ENCODE data around the gene HFE. TPM values are rescaled to one million over a fixed set of nuclear protein-coding genes. Genes with fewer than 3 reads are reported as not detected.
A peak's percentile ranks its signal among the peaks of the same experiment; 100 is the strongest.

The HFE gene
- total and polyA plus RNA-seq, 2 of the 13 experiments (the other 11 are each of a cell fraction or from before 2014, with no cell fraction given): 3.7 to 6.3 TPM

GRCh38 chr6:26104457-26105108, 17.4 kb downstream of the HFE start (continued):
- no peak for TF ChIP-seq PCBP2 (optimal IDR thresholded peaks at IDR 0.05; ENCODE audit: low read depth, low read length, poor library complexity, severe bottlenecking)
- peak; percentile 60 for TF ChIP-seq ZNF407 (CRISPR knock-in tag; IDR thresholded peaks at IDR 0.05; ENCODE audit: not compliant biosample characterization)
- no peak for TF ChIP-seq IKZF1 (IDR thresholded peaks at IDR 0.05)
- no peak for TF ChIP-seq FOXP1 (IDR thresholded peaks at IDR 0.05)
- peak; percentile 69 for TF ChIP-seq FOXP1 (CRISPR knock-in tag; IDR thresholded peaks at IDR 0.05)
- TF ChIP-seq ZFP36 (IDR thresholded peaks at IDR 0.05; ENCODE audit: borderline replicate concordance, low read depth, low read length, partially characterized antibody): peak; percentile 22
- TF ChIP-seq, protein P1, sequence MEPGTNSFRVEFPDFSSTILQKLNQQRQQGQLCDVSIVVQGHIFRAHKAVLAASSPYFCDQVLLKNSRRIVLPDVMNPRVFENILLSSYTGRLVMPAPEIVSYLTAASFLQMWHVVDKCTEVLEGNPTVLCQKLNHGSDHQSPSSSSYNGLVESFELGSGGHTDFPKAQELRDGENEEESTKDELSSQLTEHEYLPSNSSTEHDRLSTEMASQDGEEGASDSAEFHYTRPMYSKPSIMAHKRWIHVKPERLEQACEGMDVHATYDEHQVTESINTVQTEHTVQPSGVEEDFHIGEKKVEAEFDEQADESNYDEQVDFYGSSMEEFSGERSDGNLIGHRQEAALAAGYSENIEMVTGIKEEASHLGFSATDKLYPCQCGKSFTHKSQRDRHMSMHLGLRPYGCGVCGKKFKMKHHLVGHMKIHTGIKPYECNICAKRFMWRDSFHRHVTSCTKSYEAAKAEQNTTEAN (CRISPR knock-in tag; conservative IDR thresholded peaks at IDR 0.05): 0 out of 2 replicates have a peak, but pooled peaks have one; percentile 46
- no peak for TF ChIP-seq KDM5A (IDR thresholded peaks at IDR 0.05; ENCODE audit: borderline replicate concordance, low read length)
- peak; percentile 71; the same call in 1 of the 2 replicates for TF ChIP-seq ZNF644 (CRISPR knock-in tag; IDR thresholded peaks at IDR 0.05; ENCODE audit: low read depth)
- TF ChIP-seq GLI4 (CRISPR knock-in tag; IDR thresholded peaks at IDR 0.05; ENCODE audit: borderline replicate concordance): no peak
- TF ChIP-seq, protein P2, sequence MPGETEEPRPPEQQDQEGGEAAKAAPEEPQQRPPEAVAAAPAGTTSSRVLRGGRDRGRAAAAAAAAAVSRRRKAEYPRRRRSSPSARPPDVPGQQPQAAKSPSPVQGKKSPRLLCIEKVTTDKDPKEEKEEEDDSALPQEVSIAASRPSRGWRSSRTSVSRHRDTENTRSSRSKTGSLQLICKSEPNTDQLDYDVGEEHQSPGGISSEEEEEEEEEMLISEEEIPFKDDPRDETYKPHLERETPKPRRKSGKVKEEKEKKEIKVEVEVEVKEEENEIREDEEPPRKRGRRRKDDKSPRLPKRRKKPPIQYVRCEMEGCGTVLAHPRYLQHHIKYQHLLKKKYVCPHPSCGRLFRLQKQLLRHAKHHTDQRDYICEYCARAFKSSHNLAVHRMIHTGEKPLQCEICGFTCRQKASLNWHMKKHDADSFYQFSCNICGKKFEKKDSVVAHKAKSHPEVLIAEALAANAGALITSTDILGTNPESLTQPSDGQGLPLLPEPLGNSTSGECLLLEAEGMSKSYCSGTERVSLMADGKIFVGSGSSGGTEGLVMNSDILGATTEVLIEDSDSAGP (CRISPR knock-in tag; IDR thresholded peaks at IDR 0.05; ENCODE audit: borderline replicate concordance): no peak
- TF ChIP-seq PHF21A (CRISPR knock-in tag; IDR thresholded peaks at IDR 0.05): peak; percentile 72; the same call in 1 of the 2 replicates
- peak; percentile 75 for TF ChIP-seq NFYC (CRISPR knock-in tag; IDR thresholded peaks at IDR 0.05)
- peak; percentile 19; the same call in 1 of the 2 replicates for TF ChIP-seq MLXIP (CRISPR knock-in tag; IDR thresholded peaks at IDR 0.05; ENCODE audit: borderline replicate concordance)
